Measurements from ENCODE around the gene ALLC.

GRCh38 chr2:3725002-3725401 is 67.0 kb downstream of the ALLC start:
- TF ChIP-seq, protein P1, sequence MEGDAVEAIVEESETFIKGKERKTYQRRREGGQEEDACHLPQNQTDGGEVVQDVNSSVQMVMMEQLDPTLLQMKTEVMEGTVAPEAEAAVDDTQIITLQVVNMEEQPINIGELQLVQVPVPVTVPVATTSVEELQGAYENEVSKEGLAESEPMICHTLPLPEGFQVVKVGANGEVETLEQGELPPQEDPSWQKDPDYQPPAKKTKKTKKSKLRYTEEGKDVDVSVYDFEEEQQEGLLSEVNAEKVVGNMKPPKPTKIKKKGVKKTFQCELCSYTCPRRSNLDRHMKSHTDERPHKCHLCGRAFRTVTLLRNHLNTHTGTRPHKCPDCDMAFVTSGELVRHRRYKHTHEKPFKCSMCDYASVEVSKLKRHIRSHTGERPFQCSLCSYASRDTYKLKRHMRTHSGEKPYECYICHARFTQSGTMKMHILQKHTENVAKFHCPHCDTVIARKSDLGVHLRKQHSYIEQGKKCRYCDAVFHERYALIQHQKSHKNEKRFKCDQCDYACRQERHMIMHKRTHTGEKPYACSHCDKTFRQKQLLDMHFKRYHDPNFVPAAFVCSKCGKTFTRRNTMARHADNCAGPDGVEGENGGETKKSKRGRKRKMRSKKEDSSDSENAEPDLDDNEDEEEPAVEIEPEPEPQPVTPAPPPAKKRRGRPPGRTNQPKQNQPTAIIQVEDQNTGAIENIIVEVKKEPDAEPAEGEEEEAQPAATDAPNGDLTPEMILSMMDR (IDR thresholded peaks at IDR 0.05; ENCODE audit: low read depth, low read length, poor library complexity, severe bottlenecking) = no peak
- no peak for TF ChIP-seq EZH2phosphoT487 (IDR thresholded peaks at IDR 0.05; ENCODE audit: borderline replicate concordance, low read length)
